Lower leg skin (tissue), 3 donors: ENCODE results near the gene ZNF518B.
"Not testable (repeated sequence)": the region's sequence is repeated elsewhere in the genome, so short reads cannot be mapped to it uniquely, and the experiment has no call there.

ENCODE experiments used
- CTCF ChIP-seq, 3 donors: fragments of 450-650 bp; IDR thresholded peaks; one replicate each; pipeline ENCODE4 v1.5.1; 2016; ENCODE audit warnings: antibody characterized with exemption in 3 of 3, mild to moderate bottlenecking in 3 of 3, moderate library complexity in 2 of 3
- POLR2A ChIP-seq, 2 donors: fragments of 450-650 bp; IDR thresholded peaks; one replicate each; pipeline ENCODE4 v1.6.1; 2016 to 2017; ENCODE audit warnings: antibody characterized with exemption in 2 of 2, mild to moderate bottlenecking in 1 of 2, moderate library complexity in 1 of 2

GRCh38 chr4:10427680-10428079, 29.5 kb downstream of the ZNF518B start:
- TF ChIP-seq CTCF, POLR2A (IDR thresholded peaks at IDR 0.05): not testable (repeated sequence)
